Neural progenitor cell (in vitro differentiated cells): Measurements from ENCODE around the gene RNPEP.

Experiments
- CTCF ChIP-seq: fragments of 200-600 bp; sonication (generic); IDR thresholded peaks from 2 replicates; pipeline ENCODE4 v1.5.1; 2017; ENCODE audit warnings: antibody characterized with exemption, mild to moderate bottlenecking
- EZH2phosphoT487 ChIP-seq: fragments of 200-600 bp; sonication (generic); IDR thresholded peaks from 2 replicates; pipeline ENCODE4 v1.6.1; 2017; ENCODE audit warnings: antibody characterized with exemption

- TF ChIP-seq EZH2phosphoT487 (no peak), CTCF (no peak)
These were observed 71.6 kb downstream of the RNPEP start for GRCh38 chr1:202054094-202054493.
